GM21515 (cell line): ENCODE results near the gene OR6S1.
A peak's percentile ranks its signal among the peaks of the same experiment; 100 is the strongest.
"Not testable (repeated sequence)": the region's sequence is repeated elsewhere in the genome, so short reads cannot be mapped to it uniquely, and the experiment has no call there.

Source experiments
- ATAC-seq: cut with Tn5 transposase; IDR thresholded peaks from one replicate; pipeline ENCODE4 v1.9.1; 2021; ENCODE audit not compliant: unreplicated experiment

OR6S1 gene

DNA sequence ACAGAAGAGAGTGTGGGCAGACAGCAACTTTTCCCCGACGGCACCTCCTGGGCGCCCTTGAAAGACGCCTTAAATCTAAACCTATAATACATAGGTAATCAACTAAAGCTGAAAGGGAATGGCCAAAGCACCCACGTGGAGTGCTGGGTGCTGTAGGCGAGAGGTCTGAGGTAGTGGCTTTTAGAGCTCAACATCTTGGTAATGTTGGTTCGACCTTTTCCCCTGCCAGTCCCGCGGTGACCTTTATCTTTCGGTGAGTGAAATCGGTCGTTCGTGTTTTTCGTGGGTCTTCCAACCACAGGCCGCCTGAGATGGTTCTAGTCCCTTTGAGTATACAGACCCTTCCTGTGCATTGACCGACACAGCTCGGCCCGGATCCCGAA lies 9.1 kb downstream of the OR6S1 start:
- peak; percentile 8 for ATAC-seq

DNA sequence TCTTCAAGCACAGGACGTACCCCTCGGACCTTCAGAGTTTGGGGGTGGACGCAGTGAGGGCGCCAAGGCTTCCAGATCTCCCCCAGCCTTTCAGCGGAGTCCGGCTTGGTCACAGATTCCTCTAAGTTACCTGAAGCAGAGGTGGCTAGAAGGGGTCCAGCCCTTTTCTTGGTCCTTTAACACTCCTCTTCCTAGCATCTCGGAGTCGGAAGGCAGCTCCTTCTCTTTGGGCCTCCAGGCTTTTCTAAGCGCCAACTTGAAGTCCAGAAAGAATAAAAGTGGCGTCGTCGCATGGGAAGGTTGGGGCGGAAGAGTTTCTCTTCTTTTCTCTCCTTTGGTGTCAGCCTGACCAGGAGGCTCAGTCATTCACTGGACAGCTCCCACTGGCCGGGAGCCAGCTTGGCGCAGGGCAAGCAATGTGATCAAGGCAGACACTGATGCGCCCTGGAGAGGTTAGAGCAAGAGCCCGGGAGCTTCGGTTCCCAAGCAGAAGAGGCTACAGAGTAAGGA lies 9.6 kb downstream of the OR6S1 start:
- ATAC-seq, result no peak

DNA sequence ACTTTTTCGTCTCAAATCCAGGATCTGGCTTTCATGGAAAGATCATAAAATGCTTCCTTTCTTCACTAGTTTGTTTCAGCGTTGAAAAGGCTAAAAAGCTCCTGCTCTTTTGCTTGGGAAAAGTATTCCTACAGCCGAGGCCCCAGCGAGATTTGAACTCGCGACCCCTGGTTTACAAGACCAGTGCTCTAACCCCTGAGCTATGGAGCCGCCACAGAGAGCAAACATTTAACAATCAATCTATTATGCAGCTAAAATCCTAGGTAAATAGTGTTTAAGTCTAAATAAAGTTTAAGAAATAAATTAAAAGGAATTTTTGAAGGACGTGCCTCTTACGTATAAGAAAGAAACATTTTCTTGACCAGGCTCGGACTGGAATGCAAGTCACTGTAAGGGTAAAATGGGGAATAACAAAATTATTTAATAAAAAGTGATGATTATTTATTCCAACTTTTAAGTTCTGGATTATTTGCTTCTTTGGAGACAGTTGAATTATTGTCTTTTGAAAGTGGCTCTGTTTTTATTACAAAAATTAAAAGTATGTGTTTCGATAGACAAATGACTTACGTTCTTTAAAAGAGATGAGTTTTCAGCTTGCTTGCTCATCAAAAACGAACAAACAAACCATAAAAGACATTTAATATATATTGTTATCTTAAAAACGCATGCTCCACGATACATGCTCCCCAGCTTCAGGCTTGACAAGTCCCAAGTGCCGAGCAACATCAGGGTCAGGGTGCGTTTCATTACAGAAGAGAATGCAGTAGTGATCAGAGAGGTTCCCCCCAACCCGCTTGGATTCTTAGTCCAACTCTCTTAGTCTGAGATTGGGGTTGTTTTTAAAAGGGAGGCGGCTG lies 10.2 kb downstream of the OR6S1 start:
- ATAC-seq, result no peak

DNA sequence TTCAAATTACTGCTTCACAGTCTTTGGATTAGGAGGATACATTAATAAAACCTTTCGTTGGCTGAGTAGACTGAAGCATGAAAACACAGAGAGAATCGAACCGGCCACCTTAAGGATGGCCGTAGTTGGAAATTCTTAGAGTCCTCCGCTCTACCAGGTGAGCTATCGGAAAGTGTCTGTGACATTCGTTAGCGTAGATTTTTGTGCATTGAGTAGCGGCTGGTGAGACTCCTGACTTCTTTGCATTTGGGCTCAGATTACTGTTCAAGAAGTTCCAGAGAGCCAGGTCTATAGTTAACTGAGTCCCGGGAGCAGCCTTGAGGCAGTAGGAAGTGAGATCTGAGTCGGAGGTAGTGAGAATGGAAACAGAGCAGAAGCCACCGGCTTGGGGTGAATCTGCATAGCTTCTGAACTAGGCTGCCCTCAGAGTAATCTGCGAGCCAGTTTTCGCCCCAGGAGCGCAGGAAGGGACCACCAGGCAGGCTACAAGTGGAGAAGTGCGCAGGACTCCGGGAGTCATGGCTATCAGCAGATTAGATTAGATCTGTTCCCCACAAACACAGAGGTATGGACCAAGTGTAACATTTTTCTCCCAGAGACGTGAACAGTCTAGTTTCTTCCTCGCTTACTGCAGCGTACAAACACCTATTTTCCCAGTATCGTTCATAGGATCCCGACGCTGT lies 11.0 kb downstream of the OR6S1 start:
- ATAC-seq, result no peak

DNA sequence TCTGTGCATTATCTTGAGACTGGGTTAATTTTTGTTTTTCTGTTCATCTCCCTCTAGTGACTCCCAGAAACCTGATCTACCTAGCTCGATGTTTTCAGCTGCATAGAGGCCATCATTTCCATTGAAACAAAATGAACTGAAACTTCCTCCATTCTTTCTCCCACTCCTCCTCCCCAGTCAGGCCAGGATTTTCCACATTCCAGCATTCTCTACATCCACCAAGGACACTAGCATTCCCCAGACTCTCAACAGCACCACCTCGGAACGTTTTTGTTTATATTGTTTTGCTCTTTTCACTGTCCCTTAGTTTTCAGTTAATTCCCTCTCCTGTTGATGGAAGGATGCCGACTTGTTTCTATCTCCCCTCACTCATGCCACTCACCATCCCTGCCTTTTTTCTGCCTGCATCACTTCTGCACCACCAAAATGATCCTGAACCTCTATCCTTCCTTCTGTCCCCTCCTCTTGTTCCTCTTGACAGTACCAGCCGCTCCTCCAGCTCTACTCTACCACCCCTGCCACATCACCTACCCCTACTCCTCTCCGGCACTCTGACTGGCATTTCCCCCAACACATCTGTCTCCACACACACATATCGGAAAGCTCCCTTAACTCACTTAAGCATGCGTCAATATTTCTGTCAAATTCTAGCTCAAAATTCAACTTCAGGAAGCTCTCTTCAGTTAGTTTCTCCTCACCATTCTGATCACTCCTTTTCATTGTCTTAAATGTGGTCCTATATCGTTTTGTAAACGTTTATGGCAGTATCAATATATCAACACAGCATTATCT lies 13.2 kb downstream of the OR6S1 start:
- no peak for ATAC-seq

DNA sequence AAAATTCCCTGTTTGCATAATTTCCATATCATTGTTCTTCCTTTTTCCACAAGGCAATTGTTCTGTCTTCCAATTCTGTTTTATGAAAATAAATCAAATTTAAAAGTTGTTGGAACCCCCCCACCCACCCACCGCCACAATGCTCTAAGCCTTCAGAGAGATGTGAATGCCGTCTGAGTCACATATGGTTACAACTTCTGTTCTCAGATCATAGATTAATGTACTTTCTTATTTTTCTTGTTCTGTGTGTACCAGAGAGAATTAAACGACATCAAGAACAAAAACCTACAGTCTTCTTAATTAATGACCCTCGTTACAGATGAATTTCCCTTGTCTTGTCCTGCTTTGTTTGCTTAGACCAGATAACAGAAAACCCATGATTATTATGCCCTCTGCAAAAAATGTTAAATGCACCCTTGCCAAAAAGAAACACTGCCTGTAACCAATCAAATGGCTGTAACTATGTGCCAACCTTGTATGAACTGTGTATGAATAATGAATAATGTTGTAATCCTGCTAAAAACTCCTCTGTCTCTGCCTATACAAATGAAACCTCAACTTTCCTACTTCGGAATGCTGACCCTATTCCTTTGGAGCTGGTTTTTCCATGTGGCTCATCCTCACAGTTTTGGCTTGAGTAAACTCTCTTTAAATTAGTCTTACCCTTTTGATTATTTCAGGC lies 14.0 kb downstream of the OR6S1 start:
- ATAC-seq, result no peak

DNA sequence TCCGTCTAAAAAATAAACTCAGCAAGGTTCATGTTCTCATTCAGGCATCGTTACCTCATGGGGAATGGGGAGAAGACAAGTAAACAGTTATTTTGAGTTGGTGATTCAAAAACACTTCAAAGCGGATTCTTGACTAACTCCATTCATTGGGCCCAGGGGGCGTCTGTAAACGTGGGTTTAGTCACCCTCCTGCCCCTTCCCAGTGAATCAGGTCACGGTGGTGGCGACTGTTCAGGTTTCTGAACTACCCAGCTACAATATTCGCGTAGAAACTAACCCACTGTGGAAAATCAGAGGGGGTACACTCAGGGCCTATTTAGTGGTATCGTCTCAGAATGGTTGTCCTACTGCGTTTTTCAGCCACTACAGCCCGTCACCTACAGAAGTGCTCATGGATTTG lies 15.2 kb downstream of the OR6S1 start:
- no peak for ATAC-seq

DNA sequence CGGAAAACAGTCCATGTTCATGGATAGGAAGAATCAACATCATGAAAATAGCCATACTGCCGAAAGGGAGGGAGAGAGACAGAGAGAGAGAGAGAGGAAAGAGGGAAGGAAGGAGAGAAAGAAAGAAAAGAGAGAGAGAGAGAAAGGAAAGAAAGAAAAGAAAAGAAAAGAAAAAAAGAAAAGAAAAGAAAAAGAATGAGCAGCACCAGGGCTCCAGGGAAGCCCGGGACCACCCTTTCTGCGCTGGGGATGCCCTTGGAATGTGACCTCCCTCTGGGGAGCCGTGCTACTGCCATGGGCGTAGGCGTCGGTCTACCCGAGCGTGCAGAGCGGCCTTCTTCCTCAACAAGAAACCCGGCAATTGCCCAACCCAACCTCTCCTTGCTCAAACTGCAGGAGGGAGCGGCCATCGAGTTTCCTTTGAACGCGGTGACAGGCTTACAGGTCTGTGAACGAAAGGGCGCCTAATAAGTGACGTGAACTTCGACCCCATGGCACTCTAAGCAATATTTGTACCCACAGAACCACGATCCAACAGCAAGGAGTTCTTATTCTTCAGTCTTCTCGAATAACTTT lies 16.9 kb downstream of the OR6S1 start:
- ATAC-seq, result no peak

DNA sequence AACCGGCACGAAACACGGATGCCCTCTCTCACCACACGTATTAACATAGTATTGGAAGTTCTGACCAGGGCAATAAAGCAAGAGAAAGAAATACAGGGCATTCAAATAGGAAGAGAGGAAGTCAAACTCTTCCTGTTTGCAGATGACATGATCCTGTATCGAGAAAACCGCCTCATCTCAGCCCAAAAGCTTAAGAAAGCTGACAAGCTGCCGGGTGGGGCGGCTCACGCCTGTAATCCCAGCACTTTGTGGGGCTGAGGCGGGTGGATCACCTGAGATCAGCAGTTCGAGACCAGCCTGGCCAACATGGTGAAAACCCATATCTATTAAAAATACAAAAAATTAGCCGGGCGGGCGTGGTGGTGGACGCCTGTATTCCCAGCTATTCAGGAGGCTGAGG lies 17.7 kb downstream of the OR6S1 start:
- no peak for ATAC-seq

DNA sequence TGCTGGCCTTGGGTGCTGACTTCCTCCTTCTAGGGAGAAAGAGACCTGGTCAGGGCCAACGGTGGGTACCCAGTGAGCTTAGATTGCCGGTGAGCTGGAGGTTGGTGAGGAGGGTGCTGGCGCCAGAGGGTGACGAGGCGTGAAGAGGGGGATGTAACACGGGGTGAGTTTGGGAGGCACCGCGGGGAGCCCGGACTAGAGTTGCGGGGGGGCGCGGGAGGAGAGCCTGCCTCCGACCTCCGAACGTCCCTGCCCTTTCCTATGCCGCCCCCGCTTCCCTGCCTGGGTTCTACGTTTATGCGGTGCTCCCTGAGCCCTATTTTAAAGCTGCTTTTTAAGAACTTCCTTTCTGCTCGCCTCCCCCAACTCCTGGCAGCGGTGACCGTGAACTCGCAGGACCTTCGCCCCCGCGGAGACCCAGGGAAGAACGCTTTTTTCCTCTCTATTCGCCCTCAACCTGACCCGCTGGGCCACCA lies 18.6 kb downstream of the OR6S1 start:
- no peak for ATAC-seq

DNA sequence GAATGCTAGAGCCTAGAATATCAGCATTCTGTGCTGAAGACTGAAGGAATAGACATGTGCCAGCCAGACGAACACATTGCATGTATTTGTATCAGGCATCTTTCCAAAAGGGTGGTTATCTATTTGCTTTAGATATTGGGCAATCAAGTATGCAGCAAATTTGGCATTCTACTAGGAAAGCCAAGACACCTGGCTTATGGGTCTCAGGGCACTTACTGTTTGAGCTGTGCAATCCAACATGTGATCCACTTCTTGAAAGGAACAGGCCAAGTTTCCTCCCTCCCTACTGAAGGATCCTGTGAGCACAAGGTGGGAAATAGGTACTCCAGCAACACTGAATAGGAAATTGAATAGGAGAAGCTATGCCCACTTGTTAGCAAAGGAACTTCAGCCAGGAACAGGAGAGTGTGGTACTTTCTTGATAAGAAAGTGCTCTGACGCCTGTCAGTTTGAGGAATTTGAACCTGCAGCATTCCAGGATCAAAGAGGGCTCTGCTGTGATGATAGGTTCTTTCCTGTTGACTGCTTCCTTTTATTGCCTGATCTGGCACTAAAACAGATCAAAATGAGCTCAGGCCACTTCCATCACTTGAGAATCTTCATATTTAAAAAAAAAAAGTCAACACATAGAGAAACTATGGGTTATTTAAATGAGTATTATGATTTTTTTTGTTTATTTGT lies 20.6 kb downstream of the OR6S1 start:
- no peak for ATAC-seq

DNA sequence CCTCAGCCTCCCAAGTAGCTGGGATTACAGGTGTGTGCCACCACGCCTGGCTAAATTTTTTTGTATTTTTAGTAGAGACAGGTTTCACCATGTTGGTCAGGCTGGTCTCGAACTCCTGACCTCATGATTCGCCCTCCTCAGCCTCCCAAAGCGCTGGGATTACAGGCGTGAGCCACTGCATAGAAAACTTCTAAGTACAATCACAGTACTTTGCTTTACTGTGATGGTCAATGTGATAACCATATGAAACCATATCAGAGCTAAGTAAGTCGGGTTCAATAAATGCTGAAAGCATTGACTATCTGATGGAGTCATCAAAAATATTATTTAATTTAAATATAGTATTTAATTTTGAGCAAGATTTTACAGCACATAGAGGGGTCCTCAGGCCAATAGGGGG lies 21.8 kb downstream of the OR6S1 start:
- not testable (repeated sequence) for ATAC-seq

DNA sequence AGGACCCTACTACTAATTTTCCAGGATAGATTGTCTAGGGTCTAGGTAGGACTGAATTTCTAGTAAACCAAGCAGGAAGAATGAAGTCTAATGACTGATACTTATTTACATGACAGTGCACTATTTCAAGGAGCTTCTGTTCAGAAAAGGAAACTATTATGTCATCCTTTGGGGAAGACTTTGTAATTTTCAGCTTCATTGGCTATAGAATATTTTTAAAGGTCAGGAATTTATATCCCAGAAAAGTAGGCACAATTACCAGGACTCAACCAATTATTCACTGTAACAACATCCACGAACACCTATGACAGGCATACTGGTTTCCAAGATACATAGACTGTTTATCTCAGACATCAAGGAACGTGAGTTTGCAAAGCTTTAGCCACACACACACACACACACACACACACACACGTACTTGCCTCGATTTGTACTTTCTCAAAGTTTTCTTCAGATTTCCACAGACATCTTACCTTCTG lies 23.2 kb downstream of the OR6S1 start:
- no peak for ATAC-seq

DNA sequence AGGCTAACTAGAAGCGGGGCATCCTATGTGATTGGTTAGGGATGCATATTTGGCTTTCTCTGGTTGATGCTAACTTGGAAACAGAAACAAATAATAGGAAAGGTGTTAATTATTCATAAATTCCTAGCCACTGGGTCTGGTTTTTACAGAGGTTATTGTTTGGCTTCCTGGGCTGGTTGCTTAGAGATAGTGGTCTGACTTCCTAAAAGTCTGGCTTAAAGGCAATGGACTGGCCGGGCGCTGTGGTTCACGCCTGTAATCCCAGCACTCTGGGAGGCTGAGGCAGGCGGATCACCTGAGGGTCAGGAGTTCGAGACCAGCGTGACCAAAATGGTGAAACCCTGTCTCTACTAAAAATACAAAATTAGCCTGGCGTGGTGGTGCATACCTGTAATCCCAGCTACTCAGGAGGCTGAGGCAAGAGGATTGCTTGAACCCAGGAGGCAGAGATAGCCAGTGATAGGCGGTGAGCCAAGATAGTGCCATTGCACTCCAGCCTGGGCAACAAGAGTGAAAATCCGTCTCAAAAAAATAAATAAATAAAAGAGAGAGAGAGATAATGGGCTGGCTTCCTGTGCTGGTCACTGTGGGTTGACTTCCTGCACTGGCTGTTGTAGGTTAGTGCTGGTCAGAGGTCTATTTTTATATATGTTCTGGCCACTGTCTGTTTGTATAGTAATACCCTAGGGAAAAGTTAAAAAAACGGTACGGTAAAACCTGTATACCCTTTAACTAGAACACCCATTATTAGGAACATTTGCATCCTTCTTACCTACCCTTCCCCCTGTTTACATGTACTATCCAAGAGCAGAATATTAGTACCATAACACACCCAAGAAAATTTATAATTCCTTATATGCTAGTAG lies 24.1 kb downstream of the OR6S1 start:
- ATAC-seq, result peak; percentile 26

DNA sequence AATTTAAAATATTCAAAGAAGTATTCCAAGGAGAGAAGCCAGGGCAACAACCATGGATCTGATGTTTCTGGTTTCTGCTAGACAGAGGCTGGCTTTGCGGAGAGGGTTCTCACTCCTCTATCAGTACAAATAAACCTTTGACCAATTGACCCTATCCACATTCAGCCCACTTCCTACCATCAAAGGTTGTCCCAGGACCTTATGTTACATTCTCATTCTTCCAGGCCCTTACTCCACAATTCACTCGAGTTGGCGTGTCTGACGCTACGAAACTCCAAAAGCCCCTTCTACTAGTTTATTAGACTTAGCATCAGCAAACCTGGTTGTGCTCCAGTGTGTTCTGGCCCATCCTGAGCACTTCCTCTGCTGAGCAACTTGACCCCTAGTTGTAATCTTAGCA lies 25.5 kb downstream of the OR6S1 start:
- ATAC-seq, result no peak

DNA sequence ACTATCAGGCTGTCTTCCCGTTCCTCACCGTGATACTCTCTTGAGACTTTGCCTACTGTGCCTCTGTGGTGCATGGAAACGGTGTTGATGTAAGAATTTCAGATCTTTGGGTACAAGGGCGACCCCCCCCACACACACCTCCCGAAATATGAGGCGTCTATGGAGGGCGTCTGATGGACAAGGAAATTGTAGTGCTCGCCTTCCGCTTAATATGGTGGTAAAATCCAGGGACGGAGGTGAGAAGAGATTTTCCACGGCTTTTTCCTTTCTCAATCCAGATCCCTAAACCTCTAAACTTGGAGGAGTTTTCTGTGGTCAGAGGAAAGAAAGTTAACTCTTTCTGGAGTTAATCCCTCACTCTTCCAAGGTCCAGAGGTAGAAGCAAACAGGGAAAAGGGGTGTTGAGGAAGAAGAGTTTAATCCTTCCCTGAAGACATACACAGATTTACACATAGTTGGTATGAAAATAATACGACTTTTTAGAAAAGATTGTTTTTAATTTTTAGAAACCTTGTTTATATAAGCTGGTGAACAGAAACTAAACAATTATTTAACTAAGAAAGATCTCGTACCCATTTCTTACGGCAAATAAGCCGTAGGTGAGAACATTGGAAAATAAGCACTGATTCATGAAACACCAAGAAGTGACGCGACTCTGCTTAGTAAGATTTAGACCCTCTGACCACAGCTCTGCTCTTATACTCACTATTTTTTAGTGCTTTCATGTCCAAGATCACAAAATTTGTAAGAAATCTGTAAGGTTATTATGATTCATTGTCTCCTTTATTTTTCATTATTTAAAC lies 27.3 kb downstream of the OR6S1 start:
- ATAC-seq, result peak; percentile 8

DNA sequence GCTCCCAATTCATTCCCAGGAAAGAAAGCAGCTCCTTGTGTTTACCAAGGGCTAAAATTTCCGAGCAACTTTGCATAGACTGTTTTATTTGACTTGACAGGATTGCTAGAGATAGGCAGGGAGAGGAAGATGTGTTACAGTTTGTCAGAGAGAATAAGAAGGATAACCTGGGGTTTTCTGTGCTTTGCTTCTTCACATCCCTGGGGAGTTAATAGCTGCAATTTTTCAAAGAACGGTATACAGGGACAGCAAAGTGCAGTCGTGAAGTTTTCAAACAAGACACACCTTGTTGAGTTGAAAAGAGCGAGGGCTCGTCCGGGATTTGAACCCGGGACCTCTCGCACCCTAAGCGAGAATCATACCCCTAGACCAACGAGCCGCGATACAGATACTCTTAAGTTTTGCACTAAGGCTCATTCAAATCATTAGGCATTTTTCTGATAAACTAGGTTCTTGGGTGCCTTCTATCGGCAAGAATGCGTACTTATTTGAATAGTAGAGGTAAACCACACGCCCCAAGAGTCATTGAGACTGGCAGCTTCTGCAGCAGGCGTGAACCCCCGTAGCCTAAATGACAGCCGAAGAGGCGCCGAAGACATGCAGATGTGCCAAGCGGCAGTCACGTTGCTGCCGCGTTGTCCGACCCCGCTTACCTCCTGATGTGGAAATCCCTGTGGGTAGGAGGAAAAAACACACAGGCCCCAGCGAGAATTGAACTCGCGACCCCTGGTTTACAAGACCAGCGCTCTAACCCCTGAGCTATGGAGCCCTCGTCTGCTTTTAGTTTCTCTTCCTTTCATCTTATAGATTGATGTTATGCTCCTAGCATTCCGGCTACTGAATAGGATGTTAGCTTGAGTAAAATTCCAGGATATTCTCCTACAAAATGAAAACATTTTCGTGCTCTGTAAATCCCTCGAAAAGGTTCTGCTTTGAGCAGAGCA lies 28.1 kb downstream of the OR6S1 start:
- peak; percentile 63 for ATAC-seq
